H1 (cell line): ENCODE measurements around the gene ILF2. TPM values are rescaled to one million over a fixed set of nuclear protein-coding genes. Genes with fewer than 3 reads are reported as not detected.

ENCODE experiments used
- CTCF ChIA-PET: fragments of 300-600 bp; sonication (Branson Sonifier 250); formaldehyde crosslinking; loops from one replicate; lab custom pipeline; 2021; ENCODE audit not compliant: partially characterized antibody; lab: Charles Lee
- POLR2A ChIA-PET: fragments of 300-600 bp; sonication (Branson Sonifier 250); formaldehyde crosslinking; loops from one replicate; lab custom pipeline; 2021; ENCODE audit warnings: inconsistent platforms; ENCODE audit not compliant: partially characterized antibody; lab: Charles Lee
- DNase-seq, 2 experiments: peaks; one replicate each; pipeline versions ENCODE4 v3.0.0 to v3.0.0-alpha.2; 2010 to 2022; ENCODE audit warnings: low spot score in 2 of 2, low read depth in 1 of 2, mixed read lengths in 1 of 2
- FAIRE-seq: peaks from 2 replicates; lab custom pipeline; 2011; peaks lifted over from hg19 to GRCh38; lab: Jason Lieb, UNC
- H2AFZ ChIP-seq: 2 replicates; pipeline ENCODE4 v1.8.1; 2012; ENCODE audit warnings: low read length, inconsistent platforms
- H2AK5ac ChIP-seq: 2 replicates; pipeline ENCODE4 v1.6.1; 2013; ENCODE audit warnings: low read depth, low read length
- H2BK120ac ChIP-seq: replicated peaks from 2 replicates; pipeline ENCODE3; 2013; ENCODE audit warnings: low read depth, low read length, inconsistent platforms
- H2BK12ac ChIP-seq: 2 replicates; pipeline ENCODE4 v1.6.1; 2013; ENCODE audit warnings: low read depth, low read length
- H2BK15ac ChIP-seq: 2 replicates; pipeline ENCODE4 v1.6.1; 2013; ENCODE audit warnings: low read length
- H2BK20ac ChIP-seq: 2 replicates; pipeline ENCODE4 v1.6.1; 2013; ENCODE audit warnings: low read length
- H2BK5ac ChIP-seq: 2 replicates; pipeline ENCODE4 v1.6.1; 2013; ENCODE audit warnings: low read depth, low read length
- H3K14ac ChIP-seq: 2 replicates; pipeline ENCODE4 v1.6.1; 2013; ENCODE audit warnings: inconsistent platforms; ENCODE audit not compliant: insufficient read length
- H3K18ac ChIP-seq: 2 replicates; pipeline ENCODE4 v1.6.1; 2013; ENCODE audit warnings: low read length; ENCODE audit errors: extremely low read depth
- H3K23ac ChIP-seq: 2 replicates; pipeline ENCODE4 v1.6.1; 2013; ENCODE audit warnings: inconsistent platforms; ENCODE audit not compliant: insufficient read length
- H3K23me2 ChIP-seq: 2 replicates; pipeline ENCODE4 v1.6.1; 2013; ENCODE audit warnings: low read depth, low read length
- H3K27ac ChIP-seq: 2 replicates; pipeline ENCODE4 v1.6.1; 2011; ENCODE audit warnings: low read depth, low read length, inconsistent platforms
- H3K27me3 ChIP-seq, 4 experiments: replicated peaks in 1 of 4; 1 replicate in 1 of 4; 2 replicates in 3 of 4; pipeline versions ENCODE4 v1.6.1 to v1.8.1; 2011 to 2013; ENCODE audit warnings: low read length in 3 of 4, mild to moderate bottlenecking in 3 of 4, inconsistent platforms in 2 of 4, mixed read lengths in 2 of 4, moderate library complexity in 1 of 4; ENCODE audit not compliant: control insufficient read depth in 3 of 4, insufficient read depth in 3 of 4; ENCODE audit errors: extremely low read depth in 1 of 4
- H3K36me3 ChIP-seq, 4 experiments: 2 replicates each; pipeline versions ENCODE4 v1.6.1 to v1.8.1; 2011 to 2013; ENCODE audit warnings: mild to moderate bottlenecking in 4 of 4, low read length in 3 of 4, moderate library complexity in 2 of 4, control low read depth in 1 of 4, inconsistent platforms in 1 of 4; ENCODE audit not compliant: insufficient read depth in 4 of 4, control insufficient read depth in 2 of 4
- H3K4ac ChIP-seq: replicated peaks from 2 replicates; pipeline ENCODE3; 2013; ENCODE audit warnings: low read length, low read depth, mixed read lengths, inconsistent platforms; ENCODE audit not compliant: insufficient read length
- H3K4me1 ChIP-seq, 4 experiments: replicated peaks in 1 of 4; 1 replicate in 1 of 4; 2 replicates in 3 of 4; pipeline versions ENCODE4 v1.6.1 to v1.8.1; 2011 to 2013; ENCODE audit warnings: low read length in 3 of 4, inconsistent platforms in 2 of 4, mixed read lengths in 1 of 4; ENCODE audit not compliant: insufficient read depth in 4 of 4, control insufficient read depth in 3 of 4
- H3K4me2 ChIP-seq, 2 experiments: 2 replicates each; pipeline versions ENCODE4 v1.6.1 to v1.8.1; 2011 to 2013; ENCODE audit warnings: low read depth in 2 of 2, low read length in 2 of 2, control low read depth in 1 of 2, inconsistent platforms in 1 of 2, mild to moderate bottlenecking in 1 of 2; ENCODE audit not compliant: insufficient read depth in 1 of 2
- H3K4me3 ChIP-seq, 4 experiments: fragments of 200-600, 300-600 bp in 1 of 4; sonication (generic), shearing (Covaris generic), sonication (Bioruptor Twin) in 1 of 4; 2 replicates each; pipeline versions ENCODE4 v1.5.1 to v1.8.1; 2011 to 2016; ENCODE audit warnings: low read length in 4 of 4, low read depth in 3 of 4, control low read depth in 2 of 4, inconsistent platforms in 2 of 4, mild to moderate bottlenecking in 2 of 4, mixed read lengths in 1 of 4, moderate library complexity in 1 of 4; ENCODE audit not compliant: insufficient read depth in 2 of 4; ENCODE audit errors: extremely low read depth in 1 of 4
- H3K56ac ChIP-seq: replicated peaks from 2 replicates; pipeline ENCODE3; 2013; ENCODE audit warnings: low read depth, mild to moderate bottlenecking, mixed read lengths, low read length, inconsistent platforms; ENCODE audit not compliant: insufficient read length
- H3K79me1 ChIP-seq: 2 replicates; pipeline ENCODE4 v1.6.1; 2013; ENCODE audit warnings: low read depth, low read length, control low read depth
- H3K79me2 ChIP-seq, 2 experiments: 2 replicates each; pipeline versions ENCODE4 v1.6.1 to v1.8.1; 2012 to 2013; ENCODE audit warnings: low read length in 2 of 2, mild to moderate bottlenecking in 2 of 2, inconsistent platforms in 1 of 2; ENCODE audit not compliant: insufficient read depth in 2 of 2, control insufficient read depth in 1 of 2
- H3K9ac ChIP-seq, 4 experiments: replicated peaks in 1 of 4; 1 replicate in 1 of 4; 2 replicates in 3 of 4; pipeline versions ENCODE4 v1.6.1 to v1.8.1; 2011 to 2013; ENCODE audit warnings: low read depth in 3 of 4, low read length in 3 of 4, control low read depth in 2 of 4, mild to moderate bottlenecking in 2 of 4, moderate library complexity in 2 of 4, inconsistent platforms in 1 of 4; ENCODE audit errors: extremely low read depth in 1 of 4
- H3K9me3 ChIP-seq, 2 experiments: 2 replicates each; pipeline versions ENCODE4 v1.6.1 to v1.8.1; 2012 to 2013; ENCODE audit warnings: mild to moderate bottlenecking in 2 of 2, moderate library complexity in 2 of 2, control low read depth in 1 of 2, inconsistent platforms in 1 of 2, low read depth in 1 of 2, low read length in 1 of 2, mixed read lengths in 1 of 2; ENCODE audit not compliant: insufficient read depth in 2 of 2
- H4K20me1 ChIP-seq, 2 experiments: replicated peaks in 1 of 2; 2 replicates each; pipeline versions ENCODE3 to v1.8.1; 2011 to 2013; ENCODE audit warnings: inconsistent platforms in 2 of 2, low read length in 2 of 2, mild to moderate bottlenecking in 1 of 2; ENCODE audit not compliant: insufficient read depth in 2 of 2, control insufficient read depth in 1 of 2
- H4K5ac ChIP-seq: 2 replicates; pipeline ENCODE4 v1.6.1; 2013; ENCODE audit warnings: low read length, low read depth, mixed read lengths, inconsistent platforms; ENCODE audit not compliant: insufficient read length
- H4K8ac ChIP-seq: 2 replicates; pipeline ENCODE4 v1.8.0; 2013; ENCODE audit warnings: mild to moderate bottlenecking, moderate library complexity, low read length, inconsistent platforms; ENCODE audit not compliant: insufficient read depth; ENCODE audit errors: extremely low read depth
- H4K91ac ChIP-seq: replicated peaks from 2 replicates; pipeline ENCODE3; 2013; ENCODE audit warnings: low read length, mixed read lengths, inconsistent platforms; ENCODE audit not compliant: insufficient read length
- MAFK ChIP-seq: IDR thresholded peaks from 2 replicates; pipeline ENCODE4 v1.6.1; 2012; ENCODE audit warnings: low read depth, mild to moderate bottlenecking, improper control_type of control experiment, low read length
- SP2 ChIP-seq: IDR thresholded peaks from 2 replicates; pipeline ENCODE4 v1.6.1; 2012; ENCODE audit warnings: mild to moderate bottlenecking, low read length, inconsistent platforms
- SUZ12 ChIP-seq: fragments of 200-600 bp; sonication (generic); IDR thresholded peaks from 2 replicates; pipeline ENCODE4 v1.6.1; 2012; ENCODE audit warnings: mild to moderate bottlenecking, inconsistent platforms, low read length, moderate library complexity, mixed read lengths
- WGBS, 2 experiments: shearing (Covaris generic) in 1 of 2; methylation state at CpG; one replicate each; pipeline versions ENCODE4 v1.1.6 to v1.1.7; 2013 to 2015; ENCODE audit warnings: low lambda C conversion rate in 2 of 2, mixed read lengths in 2 of 2, inconsistent platforms in 1 of 2, low coverage in 1 of 2, missing lambda C conversion rate in 1 of 2; ENCODE audit not compliant: insufficient replicate concordance in 2 of 2, insufficient coverage in 1 of 2, insufficient read length in 1 of 2; ENCODE audit errors: extremely low coverage in 1 of 2, missing lambda C conversion rate in 1 of 2; 5-methylcytosine and 5-hydroxymethylcytosine counted together
- polyA plus RNA-seq, 7 experiments: library from polyadenylated mRNA; depleted of rRNA in 3 of 7; stranded (reverse) in 5 of 7; unstranded in 2 of 7; fragments of >200 nt in 5 of 7; fragments of 200-250 nt in 2 of 7; gene quantifications; 1 replicate in 5 of 7; 2 replicates in 1 of 7; 4 replicates in 1 of 7; pipeline versions ENCODE4 v1.2.1 to v1.2.3, GENCODE V29; 2011 to 2013; ENCODE audit warnings: missing spikeins in 2 of 7, mixed read lengths in 2 of 7
- total RNA-seq: library from RNA; stranded (reverse); fragmentation: NEBNext Ultra II Directional; extraction: Animal tissue kit (Norgen Biotek cat#: 25700); gene quantifications from 2 replicates; pipeline ENCODE4 v1.2.1, GENCODE V29; 2021
- TF ChIP-seq, protein P1 (sequence below): IDR thresholded peaks from 2 replicates; pipeline ENCODE4 v1.6.1; 2011; ENCODE audit warnings: low read depth, mild to moderate bottlenecking, low read length; ENCODE audit not compliant: insufficient read depth
- TF ChIP-seq, protein P2 (sequence below), 3 experiments: IDR thresholded peaks; 1 replicate in 2 of 3; 2 replicates in 1 of 3; pipeline versions ENCODE4 v1.5.1 to v1.6.1; 2011; ENCODE audit warnings: low read length in 3 of 3, mild to moderate bottlenecking in 3 of 3, inconsistent platforms in 2 of 3, low read depth in 1 of 3, moderate library complexity in 1 of 3; ENCODE audit not compliant: insufficient read depth in 1 of 3; ENCODE audit errors: control extremely low read depth in 1 of 3

ILF2 gene
- total and polyA plus RNA-seq, 2 of the 8 experiments (the other 6 are each of a cell fraction or from before 2014, with no cell fraction given) = 389 to 474 TPM

DNA sequence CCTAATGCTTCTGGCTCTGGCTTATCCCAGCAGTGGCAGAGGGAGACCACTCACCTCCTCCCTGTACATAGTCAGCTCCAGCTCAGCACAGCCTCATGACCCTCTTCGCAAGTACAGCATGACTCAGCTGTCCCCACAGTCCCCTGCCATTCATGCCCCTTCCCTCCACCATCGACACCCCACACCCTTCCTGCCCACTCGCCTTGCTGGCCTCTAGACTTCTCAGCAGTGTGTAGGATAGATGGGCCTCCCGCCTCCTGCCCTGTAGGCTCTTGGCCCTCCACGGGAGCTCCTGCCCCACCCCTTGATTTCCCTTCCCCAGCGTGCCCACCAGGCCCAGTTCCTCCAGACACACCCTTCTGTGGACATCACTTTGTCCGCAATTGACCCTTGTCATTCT, 17.5 kb upstream of the ILF2 start:
- no peak for TF ChIP-seq SUZ12
- TF ChIP-seq, protein P1, sequence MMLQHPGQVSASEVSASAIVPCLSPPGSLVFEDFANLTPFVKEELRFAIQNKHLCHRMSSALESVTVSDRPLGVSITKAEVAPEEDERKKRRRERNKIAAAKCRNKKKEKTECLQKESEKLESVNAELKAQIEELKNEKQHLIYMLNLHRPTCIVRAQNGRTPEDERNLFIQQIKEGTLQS = no peak
- TF ChIP-seq SP2 = no peak
- TF ChIP-seq, protein P2, sequence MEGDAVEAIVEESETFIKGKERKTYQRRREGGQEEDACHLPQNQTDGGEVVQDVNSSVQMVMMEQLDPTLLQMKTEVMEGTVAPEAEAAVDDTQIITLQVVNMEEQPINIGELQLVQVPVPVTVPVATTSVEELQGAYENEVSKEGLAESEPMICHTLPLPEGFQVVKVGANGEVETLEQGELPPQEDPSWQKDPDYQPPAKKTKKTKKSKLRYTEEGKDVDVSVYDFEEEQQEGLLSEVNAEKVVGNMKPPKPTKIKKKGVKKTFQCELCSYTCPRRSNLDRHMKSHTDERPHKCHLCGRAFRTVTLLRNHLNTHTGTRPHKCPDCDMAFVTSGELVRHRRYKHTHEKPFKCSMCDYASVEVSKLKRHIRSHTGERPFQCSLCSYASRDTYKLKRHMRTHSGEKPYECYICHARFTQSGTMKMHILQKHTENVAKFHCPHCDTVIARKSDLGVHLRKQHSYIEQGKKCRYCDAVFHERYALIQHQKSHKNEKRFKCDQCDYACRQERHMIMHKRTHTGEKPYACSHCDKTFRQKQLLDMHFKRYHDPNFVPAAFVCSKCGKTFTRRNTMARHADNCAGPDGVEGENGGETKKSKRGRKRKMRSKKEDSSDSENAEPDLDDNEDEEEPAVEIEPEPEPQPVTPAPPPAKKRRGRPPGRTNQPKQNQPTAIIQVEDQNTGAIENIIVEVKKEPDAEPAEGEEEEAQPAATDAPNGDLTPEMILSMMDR (IDR thresholded peaks at IDR 0.05; ENCODE audit: control extremely low read depth in 1 of 3, insufficient read depth in 1 of 3, low read depth in 1 of 3, low read length in 3 of 3) = no peak
- no peak for TF ChIP-seq MAFK
- TF ChIP-seq, all 59 proteins: peak for 0
- Histone ChIP-seq H4K8ac (no peak overlapping the region), H4K91ac (no peak overlapping the region), H3K23me2 (no peaks in the 10 kb centered on the region), H2BK12ac (no peak overlapping the region), H3K4me2 (no peak overlapping the region), H2AFZ (no peak overlapping the region), H3K9ac (no peak overlapping the region; a peak in 1 of 7 replicates), H3K56ac (no peak overlapping the region), H3K14ac (no peak overlapping the region), H2AK5ac (no peak overlapping the region), H3K4me1 (no peaks in the 10 kb centered on the region), H3K4ac (no peak overlapping the region), H3K79me2 (no peaks in the 10 kb centered on the region), H3K27ac (no peak overlapping the region), H3K79me1 (no peaks in the 10 kb centered on the region), H3K9me3 (no peaks in the 10 kb centered on the region; a peak in 1 of 4 replicates), H2BK120ac (no peak overlapping the region), H2BK5ac (no peak overlapping the region), H3K23ac (no peak overlapping the region), H3K36me3 (peaks cover 0 to 5% (median 4%) of the 10 kb centered on the region in 4 experiments; a peak in 2 of 8 replicates), H3K4me3 (no peak overlapping the region), H4K20me1 (no peaks in the 10 kb centered on the region), H3K27me3 (no peaks in the 10 kb centered on the region), H3K18ac (no peak overlapping the region), H2BK15ac (no peak overlapping the region), H4K5ac (no peak overlapping the region), H2BK20ac (no peak overlapping the region)
- no peak for FAIRE-seq
- ChIA-PET POLR2A (interaction anchor here (2.8 kb wide), 1 partner anchor 10 kb away, joined by 11 read pairs; no protein-coding TSS in a partner anchor), CTCF (interaction anchor here (0.6 to 14.0 kb wide), 10 partner anchors 9 to 91 kb away, joined by 3 to 190 read pairs (median 4); partner anchors contain the start of gene NPR1)
- no peak for DNase-seq
- 89% methylated on average over 7 of the region's 7 CpGs; no CpG with 5 or more reads in 1 of the 2 experiments for WGBS, 2 experiments
